Hippocampal formation (tissue), 2 donors: ENCODE measurements around the gene GTF3C2.
"Not testable (repeated sequence)": the region's sequence is repeated elsewhere in the genome, so short reads cannot be mapped to it uniquely, and the experiment has no call there.

Experiments used
- DNase-seq, 2 donors: peaks; one replicate each; lab custom pipeline; 2025; lab: John Stamatoyannopoulos, UW

The GTF3C2 gene

DNA sequence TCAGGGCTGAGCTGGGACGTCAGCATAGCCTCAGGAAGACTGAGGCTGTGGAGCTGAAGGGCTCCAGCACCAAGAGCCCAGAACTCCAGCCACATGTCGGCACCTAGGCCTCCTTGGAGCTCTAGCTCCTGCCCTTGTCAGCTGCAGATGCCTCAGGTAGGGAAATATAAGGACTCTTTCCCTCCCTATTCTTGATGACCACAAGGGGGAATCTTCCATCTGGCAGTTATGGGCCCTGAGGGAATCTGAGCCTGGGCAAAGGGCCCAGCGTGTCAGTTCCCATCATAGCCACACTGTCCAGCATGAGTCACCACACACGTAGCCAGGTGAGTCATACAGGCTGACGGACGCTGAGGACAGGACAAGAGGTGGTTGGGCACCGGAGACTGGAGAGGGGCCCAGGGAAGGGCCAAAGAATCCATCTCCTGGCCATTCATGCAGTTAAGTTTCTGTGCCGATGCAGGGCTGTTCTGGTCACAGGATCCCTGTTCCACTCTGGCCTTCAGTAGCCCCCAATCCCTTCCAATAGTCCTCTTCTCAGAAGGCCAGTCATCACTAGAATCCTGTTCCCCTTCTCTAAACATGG lies 35.5 kb downstream of the GTF3C2 start:
- DNase-seq: no peak

DNA sequence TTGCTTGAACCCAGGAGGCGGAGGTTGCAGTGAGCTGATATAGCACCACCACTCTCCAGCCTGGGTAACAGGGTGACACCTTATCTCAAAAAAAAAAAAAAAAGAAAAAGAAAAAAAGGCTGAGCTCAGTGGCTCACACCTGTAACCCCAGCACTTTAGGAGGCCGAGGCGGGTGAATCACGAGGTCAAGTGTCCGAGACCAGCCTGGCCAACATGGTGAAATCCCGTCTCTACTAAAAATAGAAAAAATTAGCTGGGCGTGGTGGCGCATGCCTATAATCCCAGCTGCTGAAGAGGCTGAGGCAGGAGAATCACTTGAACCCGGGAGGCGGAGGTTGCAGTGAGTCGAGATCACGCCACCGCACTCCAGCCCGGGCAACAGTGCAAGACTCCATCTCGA lies 36.7 kb downstream of the GTF3C2 start:
- not testable (repeated sequence) for DNase-seq

DNA sequence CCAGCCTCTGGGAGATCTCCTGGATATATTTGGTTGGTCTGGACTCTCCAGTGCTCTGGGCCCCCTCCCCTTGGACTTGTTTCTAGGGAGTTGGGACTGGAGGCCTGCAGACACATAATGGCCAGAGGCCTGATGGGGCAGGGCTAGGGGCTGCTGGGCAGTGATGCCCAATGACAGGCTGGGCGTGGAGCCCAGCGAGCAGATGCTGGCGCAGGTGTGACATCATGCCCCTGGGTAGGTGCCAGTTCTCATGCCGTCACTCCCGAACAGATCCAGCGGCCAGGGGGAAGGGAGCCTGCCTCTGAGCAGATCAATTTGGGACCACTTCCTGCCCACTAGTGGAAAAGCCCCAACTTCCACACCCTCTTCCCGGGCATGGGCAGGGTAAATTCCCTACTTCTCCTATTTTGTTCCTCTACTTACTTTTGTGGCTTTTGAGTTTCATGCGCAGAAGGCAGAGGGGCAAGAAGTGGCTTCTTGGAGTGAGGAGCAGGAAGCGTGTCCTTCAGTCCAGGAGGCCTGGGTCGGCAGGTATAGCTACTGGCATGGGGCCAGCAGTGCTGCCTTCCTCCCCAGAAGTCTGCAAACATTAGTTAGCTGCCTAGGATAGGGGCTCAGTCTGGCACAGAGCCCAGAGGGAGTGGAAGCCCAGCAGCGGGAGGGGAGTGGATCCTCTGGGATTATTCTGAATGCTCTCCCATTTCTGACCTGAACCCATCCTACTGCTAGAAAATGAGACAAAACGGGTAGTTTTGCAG lies 39.7 kb downstream of the GTF3C2 start:
- DNase-seq: peak; percentile 17 to 39

- DNase-seq: no peak
Observed at GRCh38 chr2:27315122-27315521, 41.4 kb downstream of the GTF3C2 start.

DNA sequence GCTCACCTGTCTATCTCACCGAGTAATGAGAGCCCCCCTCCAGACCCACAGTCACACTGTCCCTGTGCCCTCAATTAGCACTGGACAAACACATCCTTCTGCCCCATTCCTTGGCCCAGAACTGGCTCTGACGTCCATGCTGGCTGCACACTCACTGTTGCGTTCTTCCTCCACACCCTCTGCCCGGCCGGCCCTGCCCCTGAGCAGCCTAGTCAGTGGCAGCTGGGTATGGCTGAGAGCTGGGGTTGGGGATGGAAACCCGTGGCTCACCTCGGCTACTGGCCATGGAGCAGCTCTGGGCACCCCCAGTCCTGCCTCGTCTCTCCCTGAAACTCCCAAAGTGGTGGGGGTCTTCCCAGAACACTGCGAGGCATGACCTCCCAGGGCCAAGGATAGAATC lies 41.9 kb downstream of the GTF3C2 start:
- DNase-seq: no peak

- DNase-seq: no peak
Observed at GRCh38 chr2:27313882-27314645, 42.5 kb downstream of the GTF3C2 start.

DNA sequence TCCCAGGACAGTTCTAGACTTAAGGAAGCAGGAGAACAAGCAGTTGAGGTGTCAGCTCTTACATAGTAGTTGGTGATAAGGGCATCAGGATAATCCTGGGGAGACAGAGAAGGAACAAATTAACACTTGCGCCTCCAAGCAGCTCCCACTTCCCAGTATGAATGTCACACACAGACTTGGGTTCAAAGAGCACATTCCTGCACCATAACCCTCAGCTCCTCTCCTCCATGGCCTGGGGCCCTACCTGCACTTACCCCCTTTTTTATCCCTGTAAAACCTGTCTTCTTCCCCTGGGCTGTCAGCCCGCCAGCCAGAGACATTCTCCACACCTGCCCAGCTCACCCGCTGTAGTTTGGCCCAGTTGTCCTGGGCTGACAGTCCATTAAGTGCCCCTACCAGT lies 44.4 kb downstream of the GTF3C2 start:
- no peak for DNase-seq

- DNase-seq: no peak
Observed at GRCh38 chr2:27309651-27310050, 46.9 kb downstream of the GTF3C2 start.

- DNase-seq: no peak
Observed at GRCh38 chr2:27308359-27308881, 48.1 kb downstream of the GTF3C2 start, which contains the start of gene UCN. Gene UCN (minus strand): TSS chr2:27308445. CDS start chr2:27307895, 550 bp downstream.

DNA sequence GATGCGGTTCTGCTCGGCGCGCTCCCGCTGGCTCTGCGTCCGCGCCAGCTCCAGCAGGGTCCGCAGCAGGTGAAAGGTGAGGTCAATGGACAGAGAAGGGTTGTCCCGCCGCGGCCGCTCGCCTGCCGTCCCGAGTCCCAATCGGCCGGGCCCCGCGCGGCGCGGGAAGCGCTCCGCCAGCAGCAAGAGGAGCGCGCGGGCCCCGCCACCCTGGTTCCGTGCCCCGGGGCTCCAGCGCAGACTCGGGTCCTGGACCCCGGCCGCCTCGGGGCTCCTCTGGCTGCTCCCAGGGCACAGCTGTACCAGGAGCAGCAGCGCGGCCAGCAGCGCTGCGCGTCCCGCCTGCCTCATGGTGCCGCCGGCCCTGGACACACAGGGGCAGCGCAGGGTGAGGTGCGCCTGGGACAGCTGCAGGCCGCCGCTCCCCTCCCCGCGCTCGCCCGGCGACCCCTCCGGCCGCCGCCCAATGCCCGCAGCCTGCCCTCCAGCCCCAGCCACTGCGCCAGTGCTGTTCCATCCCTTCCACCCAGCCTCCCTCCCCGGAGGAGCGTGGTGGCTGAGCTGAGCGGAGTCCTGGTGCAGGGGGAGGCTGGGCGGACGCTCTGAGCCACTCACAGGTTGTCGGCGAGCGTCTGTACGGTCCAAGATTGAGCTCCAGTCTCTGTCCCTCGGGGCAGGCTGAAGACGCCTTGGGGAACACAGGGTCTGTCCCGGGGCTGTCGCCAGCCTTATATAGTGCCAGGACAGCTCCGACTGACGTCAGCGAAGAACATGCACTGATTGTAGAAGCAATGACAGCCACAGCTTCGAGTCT lies 48.8 kb downstream of the GTF3C2 start:
- DNase-seq: no peak

GRCh38 chr2:27307287-27307544 lies 49.3 kb downstream of the GTF3C2 start:
- DNase-seq: no peak

- DNase-seq: no peak
Observed at GRCh38 chr2:27306573-27307286, 49.8 kb downstream of the GTF3C2 start.

GRCh38 chr2:27306136-27306535 lies 50.4 kb downstream of the GTF3C2 start:
- DNase-seq: no peak

- DNase-seq: no peak
Observed at GRCh38 chr2:27305516-27305915, 51.0 kb downstream of the GTF3C2 start.

- DNase-seq: no peak
Observed at GRCh38 chr2:27304488-27305240, 51.9 kb downstream of the GTF3C2 start.

DNA sequence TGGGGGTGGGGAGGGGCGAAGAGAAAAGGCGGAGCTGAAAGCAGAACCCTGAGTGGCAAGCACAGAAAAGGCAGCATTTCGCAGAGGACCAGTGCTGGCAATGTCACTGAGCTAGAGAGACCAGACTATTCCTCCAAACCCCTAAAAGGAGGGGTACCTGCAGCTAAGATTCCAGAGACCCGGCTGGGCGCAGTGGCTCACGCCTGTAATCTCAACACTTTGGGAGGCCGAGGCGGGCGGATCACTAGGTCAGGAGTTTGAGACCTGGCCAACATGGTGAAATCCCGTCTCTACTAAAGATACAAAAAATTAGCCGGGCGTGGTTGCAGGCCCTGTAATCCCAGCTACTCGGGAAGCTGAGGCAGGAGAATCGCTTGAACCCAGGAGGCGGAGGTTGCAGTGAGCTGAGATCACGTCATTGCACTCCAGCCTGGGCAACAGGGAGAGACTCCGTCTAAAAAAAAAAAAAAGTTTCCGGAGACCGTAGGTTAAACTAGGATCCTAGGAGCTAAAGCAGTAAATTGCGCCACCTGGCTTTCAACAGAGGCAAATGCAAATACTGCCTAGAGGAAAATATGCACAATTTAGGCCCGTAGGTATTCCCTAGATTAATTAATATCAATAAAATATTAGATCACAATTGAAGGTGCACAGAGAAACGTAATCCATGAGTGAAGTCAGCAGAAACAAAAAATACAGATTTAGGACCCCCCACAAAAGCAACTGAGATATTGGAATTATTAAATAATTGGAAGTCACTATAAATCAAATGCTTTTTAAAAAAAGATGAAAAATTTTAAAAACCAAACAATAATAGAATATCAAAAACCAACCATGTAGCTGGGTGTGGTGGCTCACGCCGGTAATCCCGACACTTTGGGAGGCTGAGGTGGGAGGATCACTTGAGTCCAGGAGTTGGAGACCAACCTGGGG lies 53.2 kb downstream of the GTF3C2 start:
- DNase-seq: peak in 1 of 2 donors; percentile 61

DNA sequence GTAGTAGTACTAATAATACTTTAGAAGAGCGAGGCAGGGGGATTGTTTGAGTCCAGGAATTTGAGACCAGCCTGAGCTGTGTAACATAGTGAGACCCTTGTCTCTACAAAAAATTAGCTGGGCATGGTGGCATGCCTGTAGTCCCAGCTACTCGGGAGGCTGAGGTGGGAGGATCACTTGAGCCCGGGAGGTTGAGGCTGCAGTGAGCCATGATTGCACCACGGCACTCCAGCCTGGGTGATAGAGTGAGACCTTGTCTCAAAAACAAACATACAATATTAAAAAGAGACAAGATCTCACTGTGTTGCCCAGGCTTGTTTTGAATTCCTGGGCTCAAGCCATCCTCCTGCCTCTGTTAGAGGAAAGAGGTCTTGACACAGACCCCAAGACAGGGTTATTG lies 56.0 kb downstream of the GTF3C2 start:
- DNase-seq: not testable (repeated sequence)

DNA sequence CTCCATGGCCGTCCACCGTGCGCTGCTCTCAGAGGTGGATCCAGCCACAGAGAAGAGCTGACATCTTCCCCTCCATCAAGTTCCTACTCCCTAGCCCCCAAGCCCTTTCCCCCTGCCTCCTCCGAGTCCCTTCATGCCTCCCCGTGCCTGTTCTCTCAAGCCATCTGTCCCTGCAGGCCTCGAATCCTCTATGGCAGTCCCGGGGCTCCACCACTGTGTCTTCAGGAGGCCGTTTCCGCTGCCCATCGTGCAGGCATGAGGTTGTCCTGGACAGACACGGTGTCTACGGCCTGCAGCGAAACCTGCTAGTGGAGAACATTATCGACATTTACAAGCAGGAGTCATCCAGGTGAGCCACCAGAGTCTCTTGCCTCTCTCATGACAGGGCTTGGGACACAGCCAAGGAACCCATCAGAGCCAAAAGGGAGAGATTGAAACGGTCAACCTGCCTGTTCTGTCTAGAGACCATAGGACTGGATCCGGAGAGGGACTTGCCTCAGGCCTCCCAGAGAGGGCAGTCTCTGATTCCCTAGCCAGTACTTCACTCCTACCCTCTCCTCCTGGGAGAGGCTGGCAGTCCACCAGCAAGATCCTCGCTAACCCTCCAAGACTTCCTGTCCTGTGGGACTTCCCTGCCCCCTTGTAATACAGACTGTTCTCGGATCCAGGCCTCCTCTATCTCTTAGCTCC lies 58.0 kb downstream of the GTF3C2 start:
- no peak for DNase-seq

DNA sequence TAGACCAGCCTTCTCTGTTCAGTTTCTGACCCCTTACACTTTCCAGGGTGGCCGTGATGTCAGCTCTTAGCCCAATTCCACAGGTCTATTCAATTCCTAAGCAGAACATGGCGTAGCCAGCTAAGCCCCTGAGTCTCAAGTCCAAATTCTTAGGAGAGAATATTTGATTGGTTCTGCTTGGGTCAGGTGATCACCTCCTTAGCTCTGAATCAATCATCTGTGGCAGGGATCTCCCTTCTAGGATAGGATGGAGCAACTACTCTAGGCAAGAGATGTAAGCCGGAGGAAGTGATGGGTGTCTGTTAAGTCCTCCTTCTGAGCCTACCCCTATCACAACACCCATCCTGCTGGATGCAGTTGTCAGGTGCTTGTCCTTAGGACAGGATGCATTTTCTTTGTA lies 59.4 kb downstream of the GTF3C2 start:
- DNase-seq: no peak
